GF-D8 (cell line): ENCODE data around the gene CCAR1.
"Not testable (repeated sequence)": the region's sequence is repeated elsewhere in the genome, so short reads cannot be mapped to it uniquely, and the experiment has no call there.

Source experiments
- DNase-seq: peaks from one replicate; lab custom pipeline; 2025; lab: John Stamatoyannopoulos, UW

Gene CCAR1

GRCh38 chr10:68828833-68829232, 107.8 kb downstream of the CCAR1 start:
- no peak for DNase-seq

GRCh38 chr10:68829521-68829920, 108.5 kb downstream of the CCAR1 start:
- DNase-seq, result no peak

- no peak for DNase-seq
These were observed 108.9 kb downstream of the CCAR1 start for GRCh38 chr10:68829952-68830351.

- no peak for DNase-seq
These were observed 111.0 kb downstream of the CCAR1 start for GRCh38 chr10:68831961-68832455.

- DNase-seq, result no peak
These were observed 111.6 kb downstream of the CCAR1 start for GRCh38 chr10:68832601-68833000.

- no peak for DNase-seq
These were observed 116.7 kb downstream of the CCAR1 start for GRCh38 chr10:68837626-68838322.

- DNase-seq, result not testable (repeated sequence)
These were observed 119.6 kb downstream of the CCAR1 start for GRCh38 chr10:68840650-68841049.
